ENCODE results near the gene CLDN19. TPM values are rescaled to one million over a fixed set of nuclear protein-coding genes. Genes with fewer than 3 reads are reported as not detected.
A peak's percentile ranks its signal among the peaks of the same experiment; 100 is the strongest.

CLDN19 gene
- total RNA-seq, 1 donor from 2014 or later, result 2.3 TPM

DNA sequence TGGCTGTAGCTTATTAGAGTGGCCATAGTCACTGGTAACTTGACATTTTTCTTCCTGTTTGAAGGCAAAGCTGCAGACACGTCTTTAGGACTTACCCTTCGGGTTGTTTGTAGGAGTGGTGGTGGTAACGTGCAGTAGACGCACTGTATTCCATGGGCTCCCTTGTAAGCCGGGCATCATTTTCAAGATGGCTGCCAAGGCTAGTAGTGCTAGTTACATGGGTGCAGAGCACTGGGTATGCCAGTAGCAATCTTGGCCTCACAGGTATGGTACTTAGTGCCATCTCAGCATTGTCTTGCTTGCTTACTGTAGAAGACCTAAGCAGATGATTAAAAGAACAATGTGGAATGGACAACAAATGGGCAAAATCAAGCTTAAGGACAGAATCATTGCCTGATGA lies 55.9 kb downstream of the CLDN19 start:
- Mint-ChIP-seq H3K27ac (peak overlapping the region; percentile 90), H3K36me3 (peaks cover 29% of the 10 kb centered on the region), H3K27me3 (no peaks in the 10 kb centered on the region), H3K4me1 (ENCODE audit: unreplicated experiment) (peaks cover 54% of the 10 kb centered on the region), H3K4me3 (peak overlapping the region; percentile 96), H3K9me3 (no peaks in the 10 kb centered on the region)
- no peak for DNase-seq (ENCODE audit: extremely low spot score, unreplicated experiment)
- TF ChIP-seq, protein P1, sequence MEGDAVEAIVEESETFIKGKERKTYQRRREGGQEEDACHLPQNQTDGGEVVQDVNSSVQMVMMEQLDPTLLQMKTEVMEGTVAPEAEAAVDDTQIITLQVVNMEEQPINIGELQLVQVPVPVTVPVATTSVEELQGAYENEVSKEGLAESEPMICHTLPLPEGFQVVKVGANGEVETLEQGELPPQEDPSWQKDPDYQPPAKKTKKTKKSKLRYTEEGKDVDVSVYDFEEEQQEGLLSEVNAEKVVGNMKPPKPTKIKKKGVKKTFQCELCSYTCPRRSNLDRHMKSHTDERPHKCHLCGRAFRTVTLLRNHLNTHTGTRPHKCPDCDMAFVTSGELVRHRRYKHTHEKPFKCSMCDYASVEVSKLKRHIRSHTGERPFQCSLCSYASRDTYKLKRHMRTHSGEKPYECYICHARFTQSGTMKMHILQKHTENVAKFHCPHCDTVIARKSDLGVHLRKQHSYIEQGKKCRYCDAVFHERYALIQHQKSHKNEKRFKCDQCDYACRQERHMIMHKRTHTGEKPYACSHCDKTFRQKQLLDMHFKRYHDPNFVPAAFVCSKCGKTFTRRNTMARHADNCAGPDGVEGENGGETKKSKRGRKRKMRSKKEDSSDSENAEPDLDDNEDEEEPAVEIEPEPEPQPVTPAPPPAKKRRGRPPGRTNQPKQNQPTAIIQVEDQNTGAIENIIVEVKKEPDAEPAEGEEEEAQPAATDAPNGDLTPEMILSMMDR (conservative IDR thresholded peaks at IDR 0.05), result no peak

Other genes with a start within 250 kb of the CLDN19 start
- gene PPIH, start 81.8 kb downstream of the CLDN19 start, total RNA-seq (ENCODE audit: low replicate concordance), result 42.5 and 58.9 TPM in 2 replicates
- gene YBX1, start 57.8 kb downstream of the CLDN19 start, total RNA-seq (ENCODE audit: low replicate concordance), result 508 and 709 TPM in 2 replicates
- gene P3H1, start 26.8 kb upstream of the CLDN19 start, total RNA-seq (ENCODE audit: low replicate concordance), result 30.7 and 77.2 TPM in 2 replicates
- 5.9 and 9.1 TPM in 2 replicates for gene C1orf50, start 27.0 kb upstream of the CLDN19 start, total RNA-seq (ENCODE audit: low replicate concordance)
- gene TMEM269, start 44.8 kb upstream of the CLDN19 start, total RNA-seq (ENCODE audit: low replicate concordance), result 0.41 and 0.57 TPM in 2 replicates
- gene ERMAP, start 76.9 kb upstream of the CLDN19 start, total RNA-seq (ENCODE audit: low replicate concordance), result 8.4 and 10.3 TPM in 2 replicates
- gene SVBP, start 77.2 kb upstream of the CLDN19 start, total RNA-seq (ENCODE audit: low replicate concordance), result 31.3 and 42.9 TPM in 2 replicates
- gene ZNF691, start 106.4 kb upstream of the CLDN19 start, total RNA-seq (ENCODE audit: low replicate concordance), result 11.2 and 18.0 TPM in 2 replicates
- 192 and 706 TPM in 2 replicates for gene SLC2A1, start 218.6 kb upstream of the CLDN19 start, total RNA-seq (ENCODE audit: low replicate concordance)